ENCODE data around the gene F12. TPM values are rescaled to one million over a fixed set of nuclear protein-coding genes. Genes with fewer than 3 reads are reported as not detected.

The F12 gene
- total RNA-seq, 1 donor from 2014 or later, result 4.7 TPM

- no peak overlapping the region for H3K27ac Mint-ChIP-seq
- H3K27me3 Mint-ChIP-seq, result peaks cover 7% of the 10 kb centered on the region
- no peak for DNase-seq (ENCODE audit: low spot score, unreplicated experiment)
- TF ChIP-seq CTCF (IDR thresholded peaks at IDR 0.05; ENCODE audit: unreplicated experiment), result peak; percentile 14
- H3K9me3 Mint-ChIP-seq (ENCODE audit: low read depth), result no peaks in the 10 kb centered on the region
- H3K4me1 Mint-ChIP-seq (ENCODE audit: low read depth), result peaks cover 16% of the 10 kb centered on the region
- peaks cover 8% of the 10 kb centered on the region for H3K36me3 Mint-ChIP-seq (ENCODE audit: insufficient read depth)
- peak overlapping the region; percentile 58 for H3K4me3 Mint-ChIP-seq (ENCODE audit: low read depth)
Measured at GRCh38 chr5:177452688-177453638, 43.6 kb upstream of the F12 start.

- H3K27ac Mint-ChIP-seq, result peak overlapping the region; percentile 79
Measured at GRCh38 chr5:177450667-177451424, 41.5 kb upstream of the F12 start.

GRCh38 chr5:177449140-177450061 lies 40.0 kb upstream of the F12 start:
- peaks cover 18% of the 10 kb centered on the region for H3K4me1 Mint-ChIP-seq (ENCODE audit: low read depth)
- H3K4me3 Mint-ChIP-seq (ENCODE audit: low read depth), result no peak overlapping the region
- H3K9me3 Mint-ChIP-seq (ENCODE audit: low read depth), result no peaks in the 10 kb centered on the region
- DNase-seq (ENCODE audit: low spot score, unreplicated experiment), result no peak
- TF ChIP-seq CTCF (IDR thresholded peaks at IDR 0.05; ENCODE audit: unreplicated experiment), result no peak
- peaks cover 1% of the 10 kb centered on the region for H3K36me3 Mint-ChIP-seq (ENCODE audit: insufficient read depth)
- H3K27me3 Mint-ChIP-seq, result peaks cover 13% of the 10 kb centered on the region
- H3K27ac Mint-ChIP-seq, result no peak overlapping the region

More at GRCh38 chr5:177450667-177451424, 41.5 kb upstream of the F12 start:
- no peak for TF ChIP-seq CTCF (IDR thresholded peaks at IDR 0.05; ENCODE audit: unreplicated experiment)
- Mint-ChIP-seq H3K9me3 (ENCODE audit: low read depth) (no peaks in the 10 kb centered on the region), H3K4me3 (ENCODE audit: low read depth) (peak overlapping the region; percentile 12), H3K36me3 (ENCODE audit: insufficient read depth) (peaks cover 1% of the 10 kb centered on the region), H3K27me3 (peaks cover 7% of the 10 kb centered on the region), H3K4me1 (ENCODE audit: low read depth) (peaks cover 16% of the 10 kb centered on the region)
- no peak for DNase-seq (ENCODE audit: low spot score, unreplicated experiment)

- no peak for DNase-seq (ENCODE audit: low spot score, unreplicated experiment)
- H3K4me3 Mint-ChIP-seq (ENCODE audit: low read depth), result peak overlapping the region; percentile 71
- H3K27ac Mint-ChIP-seq, result peak overlapping the region; percentile 82
- H3K4me1 Mint-ChIP-seq (ENCODE audit: low read depth), result peaks cover 15% of the 10 kb centered on the region
- peaks cover 1% of the 10 kb centered on the region for H3K36me3 Mint-ChIP-seq (ENCODE audit: insufficient read depth)
- no peak for TF ChIP-seq CTCF (IDR thresholded peaks at IDR 0.05; ENCODE audit: unreplicated experiment)
- no peaks in the 10 kb centered on the region for H3K9me3 Mint-ChIP-seq (ENCODE audit: low read depth)
- H3K27me3 Mint-ChIP-seq, result peaks cover 13% of the 10 kb centered on the region
Measured at GRCh38 chr5:177448244-177448950, 39.0 kb upstream of the F12 start.
